ENCODE measurements around the gene PDE4C. TPM values are rescaled to one million over a fixed set of nuclear protein-coding genes. Genes with fewer than 3 reads are reported as not detected.

Gene PDE4C
- total RNA-seq, 4 donors from 2014 or later, result 1.7 to 3.3 TPM; not detected in 2

DNA sequence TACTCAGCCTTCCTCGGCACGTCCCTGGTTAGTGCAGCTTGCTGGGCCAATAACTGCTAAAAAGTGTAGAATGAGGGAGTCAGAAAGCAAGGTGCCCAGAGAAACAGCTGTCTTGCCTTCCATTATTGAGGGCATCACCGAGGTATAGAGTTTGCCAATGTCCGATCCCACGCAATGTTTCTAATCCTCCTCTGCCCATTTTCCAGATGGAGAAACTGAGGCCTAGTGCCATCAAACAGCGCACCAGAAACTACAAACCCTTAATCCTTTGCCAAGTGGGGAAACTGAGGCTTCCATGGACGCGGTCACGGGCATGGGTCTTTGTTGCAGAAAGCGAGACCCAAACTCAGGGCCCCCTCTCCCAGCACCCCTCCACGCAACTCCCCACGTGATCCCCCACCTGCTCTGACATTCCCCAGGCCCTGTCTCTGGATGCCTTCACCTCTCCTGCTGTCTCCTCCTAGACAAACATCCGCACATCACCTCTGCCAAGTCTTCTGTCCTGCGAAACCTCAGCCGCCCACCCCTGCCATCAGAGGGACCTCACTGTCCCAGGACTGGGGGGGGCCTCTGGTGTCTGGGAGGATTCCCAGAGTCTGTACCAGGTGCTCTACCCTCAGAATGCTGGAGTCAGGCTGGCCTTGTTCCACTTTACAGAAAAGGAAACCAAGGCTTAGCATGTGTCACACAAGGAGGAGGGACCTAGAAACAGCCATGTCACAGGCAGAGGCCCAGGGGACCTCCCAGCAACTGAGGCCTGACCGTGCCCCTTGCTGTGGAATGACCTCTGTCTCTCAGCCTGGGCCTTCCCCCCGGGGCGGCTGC, 930 bp upstream of the PDE4C start:
- TF ChIP-seq POLR2A (IDR thresholded peaks at IDR 0.05), result no peak
- TF ChIP-seq, protein P1, sequence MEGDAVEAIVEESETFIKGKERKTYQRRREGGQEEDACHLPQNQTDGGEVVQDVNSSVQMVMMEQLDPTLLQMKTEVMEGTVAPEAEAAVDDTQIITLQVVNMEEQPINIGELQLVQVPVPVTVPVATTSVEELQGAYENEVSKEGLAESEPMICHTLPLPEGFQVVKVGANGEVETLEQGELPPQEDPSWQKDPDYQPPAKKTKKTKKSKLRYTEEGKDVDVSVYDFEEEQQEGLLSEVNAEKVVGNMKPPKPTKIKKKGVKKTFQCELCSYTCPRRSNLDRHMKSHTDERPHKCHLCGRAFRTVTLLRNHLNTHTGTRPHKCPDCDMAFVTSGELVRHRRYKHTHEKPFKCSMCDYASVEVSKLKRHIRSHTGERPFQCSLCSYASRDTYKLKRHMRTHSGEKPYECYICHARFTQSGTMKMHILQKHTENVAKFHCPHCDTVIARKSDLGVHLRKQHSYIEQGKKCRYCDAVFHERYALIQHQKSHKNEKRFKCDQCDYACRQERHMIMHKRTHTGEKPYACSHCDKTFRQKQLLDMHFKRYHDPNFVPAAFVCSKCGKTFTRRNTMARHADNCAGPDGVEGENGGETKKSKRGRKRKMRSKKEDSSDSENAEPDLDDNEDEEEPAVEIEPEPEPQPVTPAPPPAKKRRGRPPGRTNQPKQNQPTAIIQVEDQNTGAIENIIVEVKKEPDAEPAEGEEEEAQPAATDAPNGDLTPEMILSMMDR (IDR thresholded peaks at IDR 0.05), result no peak
- Histone ChIP-seq H3K9me3 (no peaks in the 10 kb centered on the region), H3K4me3 (no peak overlapping the region), H3K36me3 (no peaks in the 10 kb centered on the region), H3K27ac (no peak overlapping the region), H3K27me3 (peaks cover 8 to 13% of the 10 kb centered on the region in 2 donors), H3K4me1 (peaks cover 0 to 16% of the 10 kb centered on the region in 2 donors)
- DNase-seq, result no peak
- intact Hi-C loops (cut with DNase I; ENCODE audit: low total_unique reads), result no loop called here

DNA sequence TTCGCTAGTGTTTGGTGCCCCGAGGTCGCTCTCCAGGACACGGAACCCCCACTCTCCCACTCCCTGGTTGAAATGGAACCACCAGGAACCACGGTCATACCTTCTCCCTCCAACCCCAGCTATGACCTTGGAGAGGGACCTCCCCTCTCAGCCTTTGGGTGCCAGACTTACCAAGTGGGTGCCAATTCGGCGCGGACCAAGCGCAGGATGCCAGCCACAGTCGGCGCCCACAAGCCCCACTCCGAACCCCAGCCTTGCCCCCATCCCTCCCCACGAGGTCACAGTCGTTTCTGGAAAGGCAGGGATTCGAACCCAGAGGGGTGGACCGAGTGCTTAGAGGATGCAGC, 910 bp downstream of the PDE4C start:
- H3K4me1 ChIP-seq, result peaks cover 0 to 16% of the 10 kb centered on the region in 2 donors
- H3K27me3 ChIP-seq, result peaks cover 0 to 13% of the 10 kb centered on the region in 2 donors
- H3K9me3 ChIP-seq, result no peaks in the 10 kb centered on the region
- intact Hi-C loops (cut with DNase I; ENCODE audit: low total_unique reads), result no loop called here
- H3K4me3 ChIP-seq, result no peak overlapping the region
- H3K27ac ChIP-seq, result peak overlapping the region; percentile 11 to 65
- TF ChIP-seq POLR2A (IDR thresholded peaks at IDR 0.05), result no peak
- TF ChIP-seq, protein P1 (IDR thresholded peaks at IDR 0.05), result no peak
- no peak for DNase-seq
- H3K36me3 ChIP-seq, result no peaks in the 10 kb centered on the region

GRCh38 chr19:18224525-18225354, 1.5 kb downstream of the PDE4C start:
- peak; percentile 99 for DNase-seq
- Histone ChIP-seq H3K4me1 (peaks cover 0 to 16% of the 10 kb centered on the region in 2 donors), H3K27ac (peak overlapping the region in 1 of 2 donors; percentile 65), H3K27me3 (peaks cover 0 to 13% of the 10 kb centered on the region in 2 donors), H3K9me3 (no peaks in the 10 kb centered on the region), H3K4me3 (peak overlapping the region; percentile 27 to 34), H3K36me3 (no peaks in the 10 kb centered on the region)
- intact Hi-C loops (cut with DNase I; ENCODE audit: low total_unique reads), result loop anchor here (5.0 kb wide), 1 partner anchor 72 kb away; the partner anchor contains the start of gene PIK3R2
- TF ChIP-seq, protein P1 (IDR thresholded peaks at IDR 0.05), result peak in 1 of 4 experiments; percentile 2
- peak in 1 of 2 donors; percentile 21 for TF ChIP-seq POLR2A (IDR thresholded peaks at IDR 0.05)

- peak; percentile 29 to 37 for DNase-seq
- H3K36me3 ChIP-seq, result no peaks in the 10 kb centered on the region
- peaks cover 0 to 13% of the 10 kb centered on the region in 2 donors for H3K27me3 ChIP-seq
- no peaks in the 10 kb centered on the region for H3K9me3 ChIP-seq
- H3K4me1 ChIP-seq, result peaks cover 0 to 16% of the 10 kb centered on the region in 2 donors
- H3K4me3 ChIP-seq, result peak overlapping the region; percentile 20 to 27
- intact Hi-C loops (cut with DNase I; ENCODE audit: low total_unique reads), result loop anchor here (5.0 kb wide), 1 partner anchor 72 kb away; the partner anchor contains the start of gene PIK3R2
- TF ChIP-seq POLR2A (IDR thresholded peaks at IDR 0.05), result peak in 1 of 2 donors; percentile 0
- TF ChIP-seq, protein P1 (IDR thresholded peaks at IDR 0.05), result no peak
- H3K27ac ChIP-seq, result no peak overlapping the region
Observed at GRCh38 chr19:18223860-18224524, 2.2 kb downstream of the PDE4C start.

Data from uterus (tissue), 4 donors.